Ovary (tissue), 3 donors: ENCODE data around the gene REV3L.

Experiments
- EP300 ChIP-seq: sonication (generic); formaldehyde crosslinking; IDR thresholded peaks from one replicate; pipeline ENCODE4 v1.6.1; 2017; ENCODE audit warnings: antibody characterized with exemption
- POLR2A ChIP-seq: fragments of 450-650 bp; IDR thresholded peaks from one replicate; pipeline ENCODE4 v1.6.1; 2017; ENCODE audit warnings: antibody characterized with exemption, mild to moderate bottlenecking, moderate library complexity
- TF ChIP-seq, protein P1 (sequence below), 3 donors: fragments of 450-650 bp in 2 of 3; fragments of 200-600 bp in 1 of 3; IDR thresholded peaks; one replicate each; pipeline versions ENCODE4 v1.5.1 to v1.8.0; 2016 to 2022; ENCODE audit warnings: antibody characterized with exemption in 3 of 3, mild to moderate bottlenecking in 1 of 3
- donor health status: DM: no; HTN: no; CAD: no.

DNA sequence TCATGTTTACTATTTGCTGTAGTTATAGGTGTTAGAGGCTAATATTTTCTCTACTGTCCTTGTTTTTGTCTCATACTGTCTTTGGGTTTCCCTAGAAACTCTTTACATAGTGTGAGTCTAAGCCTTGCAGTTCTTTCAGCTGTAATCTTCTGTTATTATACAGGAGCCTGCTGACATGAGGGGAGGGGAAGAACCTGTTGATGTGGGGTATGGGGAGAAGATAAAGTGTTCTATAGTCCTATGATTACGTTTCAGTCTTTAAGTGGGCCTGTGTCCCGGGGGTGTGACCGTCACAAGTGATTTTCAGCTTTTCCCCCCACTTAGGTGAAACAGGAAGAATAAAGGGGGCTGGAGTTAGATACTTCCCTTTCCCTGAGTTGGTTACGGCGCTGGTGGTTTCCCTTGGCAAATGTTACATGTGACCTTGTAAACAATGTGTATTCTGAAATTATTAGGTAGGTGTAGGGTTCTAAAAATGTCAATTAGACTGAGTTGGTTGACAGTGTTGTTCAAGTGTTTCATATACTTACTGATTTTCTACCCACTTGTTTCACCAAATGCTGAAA is 41.3 kb downstream of the REV3L start:
- TF ChIP-seq, protein P1, sequence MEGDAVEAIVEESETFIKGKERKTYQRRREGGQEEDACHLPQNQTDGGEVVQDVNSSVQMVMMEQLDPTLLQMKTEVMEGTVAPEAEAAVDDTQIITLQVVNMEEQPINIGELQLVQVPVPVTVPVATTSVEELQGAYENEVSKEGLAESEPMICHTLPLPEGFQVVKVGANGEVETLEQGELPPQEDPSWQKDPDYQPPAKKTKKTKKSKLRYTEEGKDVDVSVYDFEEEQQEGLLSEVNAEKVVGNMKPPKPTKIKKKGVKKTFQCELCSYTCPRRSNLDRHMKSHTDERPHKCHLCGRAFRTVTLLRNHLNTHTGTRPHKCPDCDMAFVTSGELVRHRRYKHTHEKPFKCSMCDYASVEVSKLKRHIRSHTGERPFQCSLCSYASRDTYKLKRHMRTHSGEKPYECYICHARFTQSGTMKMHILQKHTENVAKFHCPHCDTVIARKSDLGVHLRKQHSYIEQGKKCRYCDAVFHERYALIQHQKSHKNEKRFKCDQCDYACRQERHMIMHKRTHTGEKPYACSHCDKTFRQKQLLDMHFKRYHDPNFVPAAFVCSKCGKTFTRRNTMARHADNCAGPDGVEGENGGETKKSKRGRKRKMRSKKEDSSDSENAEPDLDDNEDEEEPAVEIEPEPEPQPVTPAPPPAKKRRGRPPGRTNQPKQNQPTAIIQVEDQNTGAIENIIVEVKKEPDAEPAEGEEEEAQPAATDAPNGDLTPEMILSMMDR (IDR thresholded peaks at IDR 0.05) = no peak
- TF ChIP-seq POLR2A = no peak
- TF ChIP-seq EP300 = no peak
